Astrocyte of the spinal cord (primary cell): ENCODE data around the gene MIER1.

Experiments used
- DNase-seq: peaks from one replicate; pipeline ENCODE4 v3.0.0; 2011; ENCODE audit warnings: low read depth, low spot score
- H3K4me3 ChIP-seq: 2 replicates; pipeline ENCODE4 v1.5.1; 2011; ENCODE audit warnings: low read depth, mild to moderate bottlenecking, low read length, moderate library complexity
- in situ Hi-C: cut with HindIII; loops from 2 replicates; pipeline ENCODE4 v1.10.0; 2017; ENCODE audit warnings: low sequenced_read_pairs
- TF ChIP-seq, protein P1 (sequence below): IDR thresholded peaks from 2 replicates; pipeline ENCODE4 v1.5.1; 2012; ENCODE audit warnings: low read depth, mild to moderate bottlenecking, low read length, inconsistent platforms

The MIER1 gene

GRCh38 chr1:66917476-66917875, 7.3 kb upstream of the MIER1 start:
- in situ Hi-C loops: no loop called here
- no peak overlapping the region for H3K4me3 ChIP-seq
- TF ChIP-seq, protein P1, sequence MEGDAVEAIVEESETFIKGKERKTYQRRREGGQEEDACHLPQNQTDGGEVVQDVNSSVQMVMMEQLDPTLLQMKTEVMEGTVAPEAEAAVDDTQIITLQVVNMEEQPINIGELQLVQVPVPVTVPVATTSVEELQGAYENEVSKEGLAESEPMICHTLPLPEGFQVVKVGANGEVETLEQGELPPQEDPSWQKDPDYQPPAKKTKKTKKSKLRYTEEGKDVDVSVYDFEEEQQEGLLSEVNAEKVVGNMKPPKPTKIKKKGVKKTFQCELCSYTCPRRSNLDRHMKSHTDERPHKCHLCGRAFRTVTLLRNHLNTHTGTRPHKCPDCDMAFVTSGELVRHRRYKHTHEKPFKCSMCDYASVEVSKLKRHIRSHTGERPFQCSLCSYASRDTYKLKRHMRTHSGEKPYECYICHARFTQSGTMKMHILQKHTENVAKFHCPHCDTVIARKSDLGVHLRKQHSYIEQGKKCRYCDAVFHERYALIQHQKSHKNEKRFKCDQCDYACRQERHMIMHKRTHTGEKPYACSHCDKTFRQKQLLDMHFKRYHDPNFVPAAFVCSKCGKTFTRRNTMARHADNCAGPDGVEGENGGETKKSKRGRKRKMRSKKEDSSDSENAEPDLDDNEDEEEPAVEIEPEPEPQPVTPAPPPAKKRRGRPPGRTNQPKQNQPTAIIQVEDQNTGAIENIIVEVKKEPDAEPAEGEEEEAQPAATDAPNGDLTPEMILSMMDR: no peak
- DNase-seq: no peak

GRCh38 chr1:66919063-66919462, 5.7 kb upstream of the MIER1 start:
- in situ Hi-C loops: no loop called here
- no peak for DNase-seq
- H3K4me3 ChIP-seq: no peak overlapping the region
- TF ChIP-seq, protein P1: no peak

- in situ Hi-C loops: no loop called here
These were observed 5.0 kb upstream of the MIER1 start for GRCh38 chr1:66919828-66920227.

DNA sequence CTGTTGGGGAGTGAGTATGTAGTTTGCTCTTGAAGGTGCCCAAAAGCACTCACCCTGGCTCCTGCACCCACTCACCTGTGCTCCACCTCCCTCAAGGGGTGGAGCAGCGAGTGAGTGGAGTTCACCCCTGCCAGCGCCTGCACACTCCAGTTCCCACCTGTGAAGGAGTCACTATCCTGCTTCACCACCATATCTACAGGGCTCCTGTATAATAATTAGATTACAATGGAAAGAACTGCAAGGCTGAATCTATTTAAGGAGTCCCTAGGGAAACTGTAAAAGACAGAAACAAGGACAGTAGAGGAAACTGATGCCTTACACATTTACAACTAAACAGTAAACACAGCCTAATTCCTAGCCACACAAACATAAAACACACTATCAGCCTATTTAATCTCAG, 4.2 kb upstream of the MIER1 start:
- no peak overlapping the region for H3K4me3 ChIP-seq
- in situ Hi-C loops: no loop called here
- DNase-seq: no peak
- TF ChIP-seq, protein P1: no peak

More at GRCh38 chr1:66919828-66920227, 5.0 kb upstream of the MIER1 start:
- DNase-seq: no peak
- TF ChIP-seq, protein P1: no peak
- H3K4me3 ChIP-seq: no peak overlapping the region

DNA sequence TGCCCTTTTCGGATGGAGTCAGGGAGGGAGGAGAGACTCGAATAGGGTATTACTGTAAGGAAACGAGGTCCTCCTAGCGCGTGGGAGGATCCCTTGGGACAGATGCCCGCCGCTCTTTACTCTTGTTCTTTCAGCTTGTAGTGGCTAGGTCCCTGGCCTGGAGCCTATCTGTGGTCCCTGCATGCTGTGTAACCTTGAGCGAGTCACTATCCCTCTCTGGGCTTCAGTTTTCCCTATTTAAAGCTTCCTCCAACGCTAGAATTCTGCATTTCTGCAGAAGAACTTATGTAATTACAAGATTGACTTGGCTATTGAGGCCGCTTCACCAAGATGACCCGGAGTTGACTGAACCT, 744 bp downstream of the MIER1 start:
- DNase-seq: no peak
- TF ChIP-seq, protein P1: no peak
- in situ Hi-C loops: no loop called here
- peak overlapping the region; percentile 92 for H3K4me3 ChIP-seq

GRCh38 chr1:66925944-66926343, 1.2 kb downstream of the MIER1 start:
- H3K4me3 ChIP-seq: peak overlapping the region; percentile 92
- DNase-seq: no peak
- in situ Hi-C loops: no loop called here
- TF ChIP-seq, protein P1: no peak

- TF ChIP-seq, protein P1: no peak
- no peak for DNase-seq
- no peak overlapping the region for H3K4me3 ChIP-seq
These were observed 2.7 kb downstream of the MIER1 start for GRCh38 chr1:66927528-66927927.

More at GRCh38 chr1:66927528-66927927, 2.7 kb downstream of the MIER1 start:
- in situ Hi-C loops: no loop called here
